ENCODE data around the gene SLC8B1. TPM values are rescaled to one million over a fixed set of nuclear protein-coding genes. Genes with fewer than 3 reads are reported as not detected.

SLC8B1 gene
- total RNA-seq, 1 donor from 2014 or later = 27.9 TPM

DNA sequence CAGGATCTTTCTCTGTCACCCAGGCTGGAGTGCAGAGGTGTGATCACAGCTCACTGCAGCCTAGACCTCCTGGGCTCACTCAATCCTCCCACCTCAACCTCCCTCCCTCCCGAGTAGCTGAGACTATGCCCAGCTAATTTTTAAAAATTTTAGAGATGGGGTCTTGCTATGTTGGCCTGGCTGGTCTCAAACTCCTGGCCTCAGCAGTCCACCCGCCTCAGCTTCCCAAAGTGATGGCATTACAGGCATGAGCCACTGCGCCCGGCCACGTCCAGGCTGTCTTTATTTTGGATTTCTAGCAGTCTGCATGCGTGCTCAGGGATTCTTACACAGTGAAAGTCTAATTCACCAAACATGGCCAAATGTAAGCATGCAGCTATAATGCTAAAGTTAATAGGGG is 17.8 kb downstream of the SLC8B1 start:
- Mint-ChIP-seq H3K27me3 (ENCODE audit: unreplicated experiment) (peaks cover 4% of the 10 kb centered on the region), H3K4me1 (ENCODE audit: low read depth, unreplicated experiment) (peaks cover 2% of the 10 kb centered on the region), H3K36me3 (ENCODE audit: unreplicated experiment) (peaks cover 10% of the 10 kb centered on the region), H3K27ac (ENCODE audit: unreplicated experiment) (no peak overlapping the region), H3K9me3 (ENCODE audit: unreplicated experiment) (peaks cover 4% of the 10 kb centered on the region), H3K4me3 (ENCODE audit: unreplicated experiment) (no peak overlapping the region)
- TF ChIP-seq, protein P1, sequence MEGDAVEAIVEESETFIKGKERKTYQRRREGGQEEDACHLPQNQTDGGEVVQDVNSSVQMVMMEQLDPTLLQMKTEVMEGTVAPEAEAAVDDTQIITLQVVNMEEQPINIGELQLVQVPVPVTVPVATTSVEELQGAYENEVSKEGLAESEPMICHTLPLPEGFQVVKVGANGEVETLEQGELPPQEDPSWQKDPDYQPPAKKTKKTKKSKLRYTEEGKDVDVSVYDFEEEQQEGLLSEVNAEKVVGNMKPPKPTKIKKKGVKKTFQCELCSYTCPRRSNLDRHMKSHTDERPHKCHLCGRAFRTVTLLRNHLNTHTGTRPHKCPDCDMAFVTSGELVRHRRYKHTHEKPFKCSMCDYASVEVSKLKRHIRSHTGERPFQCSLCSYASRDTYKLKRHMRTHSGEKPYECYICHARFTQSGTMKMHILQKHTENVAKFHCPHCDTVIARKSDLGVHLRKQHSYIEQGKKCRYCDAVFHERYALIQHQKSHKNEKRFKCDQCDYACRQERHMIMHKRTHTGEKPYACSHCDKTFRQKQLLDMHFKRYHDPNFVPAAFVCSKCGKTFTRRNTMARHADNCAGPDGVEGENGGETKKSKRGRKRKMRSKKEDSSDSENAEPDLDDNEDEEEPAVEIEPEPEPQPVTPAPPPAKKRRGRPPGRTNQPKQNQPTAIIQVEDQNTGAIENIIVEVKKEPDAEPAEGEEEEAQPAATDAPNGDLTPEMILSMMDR (IDR thresholded peaks at IDR 0.05; ENCODE audit: partially characterized antibody, unreplicated experiment) = no peak
- no peak for DNase-seq

DNA sequence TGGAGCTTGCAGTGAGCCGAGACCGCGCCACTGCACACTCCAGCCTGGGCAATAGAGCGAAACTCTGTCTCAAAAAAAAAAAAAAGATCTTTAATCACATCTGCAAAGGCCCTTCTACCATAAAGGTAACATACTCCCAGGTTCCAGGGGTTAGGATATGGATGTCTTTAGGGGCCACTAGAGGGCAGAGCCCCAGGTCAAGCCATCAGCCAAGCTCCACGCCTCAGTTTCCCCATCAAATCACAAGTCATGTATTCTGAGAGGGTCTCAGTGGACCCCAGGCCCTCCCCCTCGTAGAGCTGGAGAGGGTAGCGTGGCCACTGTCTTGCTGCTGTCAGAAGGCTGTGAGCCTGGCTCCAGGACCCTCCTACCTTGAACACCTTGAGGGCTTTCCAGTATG is 18.8 kb downstream of the SLC8B1 start:
- TF ChIP-seq, protein P1 (IDR thresholded peaks at IDR 0.05; ENCODE audit: partially characterized antibody, unreplicated experiment) = no peak
- H3K4me3 Mint-ChIP-seq (ENCODE audit: unreplicated experiment) = no peak overlapping the region
- peaks cover 6% of the 10 kb centered on the region for H3K9me3 Mint-ChIP-seq (ENCODE audit: unreplicated experiment)
- DNase-seq = no peak
- H3K36me3 Mint-ChIP-seq (ENCODE audit: unreplicated experiment) = peaks cover 10% of the 10 kb centered on the region
- H3K4me1 Mint-ChIP-seq (ENCODE audit: low read depth, unreplicated experiment) = peaks cover 2% of the 10 kb centered on the region
- peaks cover 4% of the 10 kb centered on the region for H3K27me3 Mint-ChIP-seq (ENCODE audit: unreplicated experiment)
- no peak overlapping the region for H3K27ac Mint-ChIP-seq (ENCODE audit: unreplicated experiment)

DNA sequence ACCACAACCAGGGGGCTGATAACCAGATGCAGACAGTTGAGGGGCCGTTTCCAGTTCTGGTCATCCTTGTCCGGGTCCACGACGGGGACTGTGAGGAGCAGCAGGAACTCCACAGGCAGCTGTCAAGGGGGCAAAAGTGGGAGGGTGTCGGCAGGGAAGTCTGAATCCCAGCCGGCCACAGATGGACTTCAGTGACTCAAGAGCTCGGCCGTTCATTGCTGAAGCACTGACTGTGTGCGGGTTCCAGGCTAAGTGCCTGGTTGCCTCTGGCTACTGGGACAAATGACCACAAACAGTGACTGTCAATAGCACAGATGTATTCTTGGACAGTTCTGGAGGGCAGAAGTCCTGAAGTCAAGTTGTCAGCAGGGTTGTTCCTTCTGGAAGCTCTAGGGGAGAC is 19.6 kb downstream of the SLC8B1 start:
- TF ChIP-seq, protein P1 (IDR thresholded peaks at IDR 0.05; ENCODE audit: partially characterized antibody, unreplicated experiment) = no peak
- H3K9me3 Mint-ChIP-seq (ENCODE audit: unreplicated experiment) = peaks cover 6% of the 10 kb centered on the region
- no peak for DNase-seq
- H3K4me1 Mint-ChIP-seq (ENCODE audit: low read depth, unreplicated experiment) = peaks cover 2% of the 10 kb centered on the region
- H3K27ac Mint-ChIP-seq (ENCODE audit: unreplicated experiment) = no peak overlapping the region
- H3K36me3 Mint-ChIP-seq (ENCODE audit: unreplicated experiment) = peaks cover 15% of the 10 kb centered on the region
- H3K4me3 Mint-ChIP-seq (ENCODE audit: unreplicated experiment) = no peak overlapping the region
- H3K27me3 Mint-ChIP-seq (ENCODE audit: unreplicated experiment) = peaks cover 4% of the 10 kb centered on the region

DNA sequence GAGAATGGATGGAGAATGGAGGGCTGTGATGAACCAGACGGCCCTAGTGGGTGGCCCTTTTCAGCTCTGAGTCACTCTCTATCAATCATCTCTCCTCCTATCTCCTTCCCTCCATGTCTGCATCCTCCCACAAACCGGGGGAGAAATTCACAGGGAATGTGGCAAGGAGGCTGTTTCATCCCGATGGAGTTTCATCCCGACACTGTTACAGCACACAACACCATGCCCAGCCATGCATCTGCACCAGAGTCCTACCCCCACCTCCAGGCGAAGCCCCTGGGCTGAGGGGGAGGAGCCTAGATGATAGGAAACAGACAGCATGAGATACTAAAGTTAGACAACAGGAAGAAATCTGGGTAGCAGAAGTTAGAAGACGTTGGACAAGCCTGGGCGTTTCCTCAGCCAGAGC is 20.8 kb downstream of the SLC8B1 start:
- peak overlapping the region; percentile 16 for H3K4me3 Mint-ChIP-seq (ENCODE audit: unreplicated experiment)

DNA sequence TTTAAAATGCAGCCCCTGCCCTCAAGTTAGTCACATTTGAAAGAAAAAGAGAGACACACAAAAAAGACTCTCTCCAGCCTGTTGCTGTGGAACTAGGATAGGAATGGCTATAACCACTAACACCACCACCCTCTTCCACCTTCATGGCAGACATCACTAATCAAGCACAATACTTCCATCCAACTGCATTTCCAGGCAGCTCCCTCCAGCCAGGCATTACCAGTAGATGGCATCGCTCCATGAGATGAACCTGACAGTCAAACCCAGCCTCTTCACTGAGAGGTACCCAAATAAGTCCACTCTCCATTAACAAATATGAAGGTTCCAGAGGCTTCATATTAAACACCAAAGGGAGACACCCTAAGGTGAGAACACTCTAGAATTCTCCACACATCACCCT is 24.4 kb downstream of the SLC8B1 start:
- Mint-ChIP-seq H3K36me3 (ENCODE audit: unreplicated experiment) (peaks cover 5% of the 10 kb centered on the region), H3K4me1 (ENCODE audit: low read depth, unreplicated experiment) (peaks cover 2% of the 10 kb centered on the region), H3K9me3 (ENCODE audit: unreplicated experiment) (peaks cover 2% of the 10 kb centered on the region), H3K4me3 (ENCODE audit: unreplicated experiment) (no peak overlapping the region), H3K27me3 (ENCODE audit: unreplicated experiment) (peaks cover 3% of the 10 kb centered on the region), H3K27ac (ENCODE audit: unreplicated experiment) (no peak overlapping the region)
- DNase-seq = no peak
- TF ChIP-seq, protein P1 (IDR thresholded peaks at IDR 0.05; ENCODE audit: partially characterized antibody, unreplicated experiment) = no peak

More for the DNA sequence above, 20.8 kb downstream of the SLC8B1 start:
- peaks cover 4% of the 10 kb centered on the region for H3K9me3 Mint-ChIP-seq (ENCODE audit: unreplicated experiment)
- peaks cover 16% of the 10 kb centered on the region for H3K36me3 Mint-ChIP-seq (ENCODE audit: unreplicated experiment)
- H3K27ac Mint-ChIP-seq (ENCODE audit: unreplicated experiment) = peak overlapping the region; percentile 76
- TF ChIP-seq, protein P1 (IDR thresholded peaks at IDR 0.05; ENCODE audit: partially characterized antibody, unreplicated experiment) = no peak
- H3K27me3 Mint-ChIP-seq (ENCODE audit: unreplicated experiment) = peaks cover 2% of the 10 kb centered on the region
- DNase-seq = no peak
- H3K4me1 Mint-ChIP-seq (ENCODE audit: low read depth, unreplicated experiment) = peaks cover 2% of the 10 kb centered on the region
